ENCODE data around the gene GPR17.
A peak's percentile ranks its signal among the peaks of the same experiment; 100 is the strongest.

GPR17 gene

DNA sequence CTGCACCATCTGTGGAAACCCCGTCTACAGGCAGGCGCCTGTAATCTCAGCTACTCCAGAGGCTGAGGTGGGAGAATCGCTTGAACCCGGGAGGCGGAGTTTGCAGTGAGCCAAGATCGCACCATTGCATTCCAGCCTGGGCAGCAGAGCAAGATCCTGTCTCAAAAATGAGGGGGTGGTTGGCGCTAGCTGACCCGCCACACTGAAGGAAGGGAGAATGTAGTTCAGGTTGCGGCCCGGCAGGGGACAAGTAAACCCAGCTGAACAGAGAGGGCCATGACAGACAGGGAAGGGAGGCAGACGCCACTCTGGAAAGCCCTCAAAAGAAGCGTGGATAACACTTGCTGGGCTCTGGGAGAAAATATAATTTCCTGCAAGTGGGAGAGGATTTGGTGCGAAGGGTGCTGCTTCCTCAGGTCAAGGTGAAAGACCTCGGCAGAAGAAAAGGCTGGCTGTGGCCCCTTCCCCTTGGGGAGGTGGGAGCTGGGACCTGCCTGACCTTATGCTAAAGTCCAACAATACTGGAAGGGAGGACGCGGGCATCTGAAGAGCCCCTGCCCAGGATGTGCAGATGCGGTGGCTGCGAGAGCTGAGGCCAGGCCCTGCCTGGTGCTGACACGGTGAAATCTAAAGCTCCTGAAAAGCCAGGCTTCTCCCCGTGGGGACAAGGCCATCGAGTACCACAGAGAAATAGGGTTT is 51.7 kb downstream of the GPR17 start:
- Histone ChIP-seq H3K27ac (ENCODE audit: insufficient read depth, low read length, poor library complexity, severe bottlenecking) (no peak overlapping the region), H3K9me3 (ENCODE audit: control insufficient read depth, low read length) (no peaks in the 10 kb centered on the region), H3K4me3 (ENCODE audit: insufficient read depth, low read depth, low read length, poor library complexity, severe bottlenecking) (no peak overlapping the region), H3K4me1 (ENCODE audit: control insufficient read depth, insufficient read depth, low read length, poor library complexity, severe bottlenecking) (peaks cover 10% of the 10 kb centered on the region), H3K27me3 (replicated peaks; ENCODE audit: control insufficient read depth, insufficient read depth, low read length, poor library complexity, severe bottlenecking) (no peaks in the 10 kb centered on the region), H3K36me3 (ENCODE audit: control insufficient read depth, insufficient read depth, low read length) (no peaks in the 10 kb centered on the region)
- no peak for DNase-seq

DNA sequence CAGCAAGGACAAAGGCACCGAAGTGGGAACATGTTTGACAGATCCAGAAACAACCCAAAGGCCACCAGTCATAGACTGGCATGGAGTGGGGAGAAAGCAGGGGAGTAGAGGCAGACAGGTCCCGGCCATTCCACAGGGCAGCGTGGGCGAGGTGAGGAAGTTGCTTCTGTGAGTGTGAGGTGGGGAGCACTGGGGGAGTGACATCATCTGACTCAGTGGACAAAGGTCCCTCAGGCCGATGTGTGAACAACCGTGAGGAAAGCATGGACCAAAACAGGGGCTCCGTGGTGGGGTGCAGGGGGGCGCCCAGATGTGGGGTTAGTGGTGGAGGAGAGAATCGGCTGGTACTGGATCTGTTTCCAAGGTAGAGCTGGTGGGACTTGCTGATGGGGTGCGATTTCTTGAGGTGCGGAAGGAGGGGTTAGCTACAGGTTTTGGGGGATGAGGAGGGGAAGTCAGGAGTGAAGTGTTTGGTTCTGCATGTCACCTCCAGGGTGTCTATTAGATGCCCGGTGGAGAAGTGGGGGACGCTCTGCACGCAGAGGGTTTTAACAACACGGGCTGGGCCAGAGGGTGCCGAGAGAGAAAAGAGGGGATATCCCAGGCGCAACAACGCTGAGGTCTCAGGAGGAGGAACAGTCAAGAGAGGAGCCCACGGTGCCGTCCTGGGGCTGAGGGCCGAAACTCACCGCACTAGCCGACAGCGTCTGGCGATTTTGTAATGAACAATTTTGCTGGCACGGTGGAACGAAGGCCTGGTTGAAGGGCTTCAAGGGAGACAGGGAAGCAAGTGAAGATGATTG is 52.8 kb downstream of the GPR17 start:
- H3K36me3 ChIP-seq (ENCODE audit: control insufficient read depth, insufficient read depth, low read length), result no peaks in the 10 kb centered on the region
- H3K27me3 ChIP-seq (replicated peaks; ENCODE audit: control insufficient read depth, insufficient read depth, low read length, poor library complexity, severe bottlenecking), result no peaks in the 10 kb centered on the region
- H3K4me3 ChIP-seq (ENCODE audit: insufficient read depth, low read depth, low read length, poor library complexity, severe bottlenecking), result no peak overlapping the region
- DNase-seq, result no peak
- no peak overlapping the region for H3K27ac ChIP-seq (ENCODE audit: insufficient read depth, low read length, poor library complexity, severe bottlenecking)
- H3K9me3 ChIP-seq (ENCODE audit: control insufficient read depth, low read length), result no peaks in the 10 kb centered on the region
- H3K4me1 ChIP-seq (ENCODE audit: control insufficient read depth, insufficient read depth, low read length, poor library complexity, severe bottlenecking), result peaks cover 20% of the 10 kb centered on the region

DNA sequence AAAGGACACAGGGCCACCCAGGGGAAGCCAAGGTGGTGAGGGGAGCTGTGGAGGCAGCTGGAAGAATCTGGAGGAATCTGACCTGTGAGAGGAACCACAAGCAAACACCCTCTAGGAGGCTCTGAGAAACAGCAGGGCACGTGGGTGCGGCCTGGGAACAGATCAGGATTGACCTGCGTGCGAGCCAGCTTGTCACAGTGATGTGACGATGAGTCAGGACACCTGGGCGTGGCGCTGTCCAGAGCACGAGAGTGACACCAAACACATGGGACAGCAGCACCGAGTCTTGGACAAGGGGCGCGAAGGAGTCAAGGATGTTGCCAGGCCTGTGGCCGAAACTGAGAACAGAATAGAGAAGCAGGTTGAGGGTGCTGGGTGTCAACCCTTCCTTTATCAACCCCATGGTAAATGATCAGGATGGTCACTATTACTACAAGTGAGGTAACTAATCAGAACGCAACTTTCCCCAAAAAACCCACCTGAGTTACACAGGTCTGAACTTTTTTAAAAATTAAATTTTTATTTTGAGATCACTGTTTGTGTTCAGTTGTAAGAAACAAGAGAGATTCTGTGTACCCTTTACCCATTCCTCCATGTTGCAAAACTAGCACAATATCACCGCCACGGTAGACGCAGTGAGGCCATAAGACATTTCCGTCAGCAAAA is 54.7 kb downstream of the GPR17 start:
- Histone ChIP-seq H3K9me3 (ENCODE audit: control insufficient read depth, low read length) (no peaks in the 10 kb centered on the region), H3K4me1 (ENCODE audit: control insufficient read depth, insufficient read depth, low read length, poor library complexity, severe bottlenecking) (peaks cover 25% of the 10 kb centered on the region), H3K36me3 (ENCODE audit: control insufficient read depth, insufficient read depth, low read length) (peaks cover 4% of the 10 kb centered on the region), H3K4me3 (ENCODE audit: insufficient read depth, low read depth, low read length, poor library complexity, severe bottlenecking) (peak overlapping the region; percentile 72), H3K27ac (ENCODE audit: insufficient read depth, low read length, poor library complexity, severe bottlenecking) (peak overlapping the region; percentile 84), H3K27me3 (replicated peaks; ENCODE audit: control insufficient read depth, insufficient read depth, low read length, poor library complexity, severe bottlenecking) (no peaks in the 10 kb centered on the region)
- no peak for DNase-seq

DNA sequence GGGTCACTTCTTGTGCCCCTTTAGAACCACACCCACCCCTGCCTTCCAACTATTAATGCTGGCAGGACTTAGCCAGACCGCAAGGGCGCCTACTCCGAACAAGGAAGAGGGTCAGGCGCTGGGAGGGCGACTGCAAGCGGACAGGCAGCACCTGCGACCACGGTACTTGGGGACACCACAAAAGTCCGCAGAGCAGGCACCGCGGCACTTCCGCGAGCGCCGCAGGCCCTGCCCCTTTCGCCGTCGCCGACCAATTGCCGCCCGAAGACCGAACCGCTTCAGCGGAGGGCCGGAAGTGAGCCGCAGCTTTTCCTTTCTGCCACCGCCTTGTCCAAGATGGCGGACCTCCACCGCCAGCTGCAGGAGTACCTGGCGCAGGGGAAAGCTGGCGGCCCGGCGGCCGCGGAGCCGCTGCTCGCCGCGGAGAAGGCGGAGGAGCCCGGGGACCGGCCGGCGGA is 55.3 kb downstream of the GPR17 start, which contains the start of gene SFT2D3:
TSS of gene SFT2D3 (plus strand) at position 305 of the 458 bp plus-strand sequence. CDS start at position 337, 32 bp downstream.
- Histone ChIP-seq H3K4me1 (ENCODE audit: control insufficient read depth, insufficient read depth, low read length, poor library complexity, severe bottlenecking) (peaks cover 25% of the 10 kb centered on the region), H3K27ac (ENCODE audit: insufficient read depth, low read length, poor library complexity, severe bottlenecking) (peak within 1 kb of the TSS; percentile 84), H3K27me3 (replicated peaks; ENCODE audit: control insufficient read depth, insufficient read depth, low read length, poor library complexity, severe bottlenecking) (no peaks in the 10 kb centered on the region), H3K9me3 (ENCODE audit: control insufficient read depth, low read length) (no peaks in the 10 kb centered on the region), H3K4me3 (ENCODE audit: insufficient read depth, low read depth, low read length, poor library complexity, severe bottlenecking) (peak within 1 kb of the TSS; percentile 72), H3K36me3 (ENCODE audit: control insufficient read depth, insufficient read depth, low read length) (peaks cover 10% of the 10 kb centered on the region)
- DNase-seq, result peak; percentile 79 to 84 (median 80)

DNA sequence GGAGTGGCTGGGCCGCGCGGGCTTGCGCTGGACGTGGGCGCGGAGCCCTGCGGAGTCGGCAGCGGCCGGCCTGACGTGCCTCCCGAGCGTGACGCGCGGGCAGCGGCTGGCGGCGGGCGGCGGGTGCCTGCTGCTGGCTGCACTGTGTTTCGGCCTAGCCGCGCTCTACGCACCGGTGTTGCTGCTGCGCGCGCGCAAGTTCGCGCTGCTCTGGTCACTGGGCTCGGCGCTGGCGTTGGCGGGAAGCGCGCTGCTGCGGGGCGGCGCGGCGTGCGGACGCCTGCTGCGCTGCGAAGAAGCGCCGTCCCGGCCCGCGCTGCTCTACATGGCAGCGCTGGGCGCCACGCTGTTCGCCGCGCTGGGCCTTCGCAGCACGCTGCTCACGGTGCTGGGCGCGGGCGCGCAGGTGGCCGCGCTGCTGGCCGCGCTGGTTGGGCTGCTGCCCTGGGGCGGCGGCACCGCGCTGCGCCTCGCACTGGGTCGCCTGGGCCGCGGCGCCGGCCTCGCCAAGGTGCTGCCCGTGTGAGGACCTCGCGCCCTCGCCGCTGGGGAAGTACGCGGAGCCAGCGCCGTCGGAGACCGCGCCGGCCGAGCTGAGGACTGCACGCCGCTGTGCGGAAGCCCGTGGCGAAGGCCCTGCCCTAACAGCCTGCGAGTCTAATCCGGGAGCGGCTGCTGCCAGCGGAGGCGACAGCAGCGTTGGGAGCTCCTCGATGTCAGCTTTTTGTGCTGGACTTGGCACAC is 55.9 kb downstream of the GPR17 start:
- no peaks in the 10 kb centered on the region for H3K9me3 ChIP-seq (ENCODE audit: control insufficient read depth, low read length)
- peaks cover 14% of the 10 kb centered on the region for H3K36me3 ChIP-seq (ENCODE audit: control insufficient read depth, insufficient read depth, low read length)
- peak overlapping the region; percentile 72 for H3K4me3 ChIP-seq (ENCODE audit: insufficient read depth, low read depth, low read length, poor library complexity, severe bottlenecking)
- peak; percentile 63 to 70 (median 69) for DNase-seq
- peak overlapping the region; percentile 84 for H3K27ac ChIP-seq (ENCODE audit: insufficient read depth, low read length, poor library complexity, severe bottlenecking)
- H3K4me1 ChIP-seq (ENCODE audit: control insufficient read depth, insufficient read depth, low read length, poor library complexity, severe bottlenecking), result peaks cover 25% of the 10 kb centered on the region
- H3K27me3 ChIP-seq (replicated peaks; ENCODE audit: control insufficient read depth, insufficient read depth, low read length, poor library complexity, severe bottlenecking), result no peaks in the 10 kb centered on the region
